Measurements from ENCODE around the gene C14orf180. TPM values are rescaled to one million over a fixed set of nuclear protein-coding genes. Genes with fewer than 3 reads are reported as not detected.

The C14orf180 gene
- total RNA-seq, 1 donor from 2014 or later: 25.5 TPM

DNA sequence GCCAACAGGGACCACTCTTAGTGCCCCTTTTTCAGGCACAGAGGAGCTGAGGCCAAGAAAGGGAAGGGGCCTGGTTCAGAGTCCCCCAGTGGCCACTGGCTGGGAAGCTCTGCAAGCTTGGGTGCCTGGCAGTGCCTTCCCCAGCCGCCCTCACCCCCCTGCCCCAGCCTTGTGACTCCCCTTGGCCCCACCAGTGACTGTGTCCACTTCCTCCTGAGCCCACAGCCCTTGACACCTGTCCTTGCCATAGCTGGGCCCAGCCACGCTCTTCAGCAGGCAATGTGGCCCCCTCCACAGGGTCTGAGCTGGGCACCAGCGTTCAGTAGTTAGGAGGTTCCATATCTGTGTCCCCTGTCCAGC is 19.0 kb upstream of the C14orf180 start:
- no peak for DNase-seq (ENCODE audit: low spot score)

DNA sequence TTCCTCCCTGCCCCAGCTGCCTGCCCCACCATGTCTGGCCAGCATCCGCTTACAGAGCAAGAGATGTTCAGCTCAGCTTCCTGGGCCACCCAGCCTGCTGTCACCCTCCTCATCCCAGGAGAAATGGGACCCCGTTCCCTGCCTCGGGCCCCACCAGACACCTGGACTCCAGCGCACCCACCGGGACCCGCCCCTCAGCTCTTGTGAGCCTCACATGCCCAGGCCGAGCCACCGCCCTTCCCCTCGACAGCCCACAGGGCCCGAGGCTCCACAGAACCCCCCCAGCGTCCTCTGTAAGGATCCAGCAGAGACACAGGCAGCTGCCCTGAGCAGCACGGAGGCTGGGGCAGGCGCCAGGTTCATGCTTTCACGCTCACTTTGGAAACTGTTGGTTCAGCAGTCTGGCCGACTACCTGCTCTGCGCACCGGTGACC is 18.4 kb upstream of the C14orf180 start:
- no peak for DNase-seq (ENCODE audit: low spot score)

DNA sequence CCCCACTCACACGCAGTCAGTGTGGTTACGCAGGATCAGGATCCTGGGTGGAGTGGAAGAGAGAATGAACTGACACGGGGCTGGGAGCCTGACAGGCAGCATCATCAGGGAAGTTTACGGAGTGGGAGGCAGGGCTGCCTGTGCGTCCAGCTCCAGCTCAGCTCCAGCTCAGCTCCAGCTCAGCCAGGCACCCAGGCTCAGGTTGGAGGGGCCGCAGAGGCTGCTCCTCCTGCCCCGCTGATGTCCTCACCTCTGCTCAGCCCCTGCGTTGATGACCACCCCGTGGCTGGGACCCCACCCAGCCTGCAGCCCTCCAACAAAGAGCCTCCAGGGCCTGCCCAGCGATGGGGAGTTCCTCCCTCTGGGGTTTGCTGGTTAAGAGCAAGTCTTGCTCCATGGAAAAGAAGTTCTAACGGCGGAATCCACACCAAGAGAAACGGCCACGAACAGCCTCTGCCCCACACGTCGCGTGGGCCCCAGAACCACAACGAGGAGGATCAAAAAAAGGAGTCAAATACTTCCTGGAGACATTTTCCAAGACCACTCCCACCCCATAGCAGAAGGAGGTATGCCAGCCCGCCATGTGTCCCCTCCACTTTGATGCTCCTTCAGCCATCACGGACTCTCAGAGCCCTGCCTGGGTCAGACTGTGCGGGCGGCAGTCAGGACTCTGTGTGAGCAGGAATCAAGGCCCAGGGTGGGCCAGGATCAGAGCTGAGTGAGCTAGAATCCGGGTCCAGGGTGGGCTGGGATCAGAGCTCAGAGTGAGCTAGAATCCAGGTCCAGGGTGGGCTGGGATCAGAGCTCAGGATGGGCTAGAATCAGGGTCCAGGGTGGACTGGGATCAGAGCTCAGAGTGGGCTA is 17.7 kb upstream of the C14orf180 start:
- DNase-seq (ENCODE audit: low spot score): no peak

DNA sequence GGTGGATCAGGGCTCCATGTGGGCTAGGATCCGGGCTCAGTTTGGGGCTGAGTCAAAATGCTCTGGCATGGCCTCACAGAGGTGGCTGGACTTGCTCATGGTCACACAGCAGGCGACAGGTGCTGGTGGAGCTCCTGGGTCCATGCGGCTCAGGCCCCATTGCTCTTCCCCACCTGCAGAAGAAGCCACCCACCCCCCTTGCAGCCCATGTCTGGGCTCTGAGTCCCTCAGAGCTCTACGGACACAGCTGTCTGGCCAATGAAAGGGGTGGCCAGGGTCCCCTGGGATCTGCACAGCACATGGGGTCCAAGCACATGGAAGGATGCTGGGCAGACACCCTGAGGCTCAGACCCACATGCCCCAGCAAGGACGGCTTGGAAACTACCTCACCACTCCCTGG is 17.0 kb upstream of the C14orf180 start:
- no peak for DNase-seq (ENCODE audit: low spot score)

DNA sequence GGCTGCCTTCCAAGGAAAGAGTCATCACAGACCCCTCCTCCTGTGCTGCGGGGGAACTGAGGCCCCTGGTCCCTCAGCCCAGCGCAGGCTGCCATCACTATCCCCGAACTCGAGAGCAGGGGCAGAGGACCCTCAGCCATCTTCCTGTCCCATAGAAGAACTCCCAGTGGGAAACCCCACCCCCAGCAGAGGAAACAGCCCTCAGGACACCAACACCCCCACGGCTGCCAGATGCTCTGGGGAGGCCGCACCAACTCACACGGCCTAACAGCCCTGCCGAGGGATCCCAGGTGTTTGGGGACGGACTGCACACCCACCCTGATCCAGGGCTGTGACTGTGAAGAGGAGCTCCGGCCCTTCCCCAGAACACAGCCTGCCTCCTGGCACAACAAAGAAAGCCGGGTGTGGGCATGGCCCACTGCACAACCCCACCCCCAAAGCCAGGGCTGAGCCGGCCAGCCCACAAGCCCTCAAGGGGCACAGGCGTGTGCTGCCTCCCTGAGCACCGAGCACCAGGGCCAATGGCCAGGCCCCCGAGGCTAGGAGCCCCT is 16.3 kb upstream of the C14orf180 start:
- no peak for DNase-seq (ENCODE audit: low spot score)

DNA sequence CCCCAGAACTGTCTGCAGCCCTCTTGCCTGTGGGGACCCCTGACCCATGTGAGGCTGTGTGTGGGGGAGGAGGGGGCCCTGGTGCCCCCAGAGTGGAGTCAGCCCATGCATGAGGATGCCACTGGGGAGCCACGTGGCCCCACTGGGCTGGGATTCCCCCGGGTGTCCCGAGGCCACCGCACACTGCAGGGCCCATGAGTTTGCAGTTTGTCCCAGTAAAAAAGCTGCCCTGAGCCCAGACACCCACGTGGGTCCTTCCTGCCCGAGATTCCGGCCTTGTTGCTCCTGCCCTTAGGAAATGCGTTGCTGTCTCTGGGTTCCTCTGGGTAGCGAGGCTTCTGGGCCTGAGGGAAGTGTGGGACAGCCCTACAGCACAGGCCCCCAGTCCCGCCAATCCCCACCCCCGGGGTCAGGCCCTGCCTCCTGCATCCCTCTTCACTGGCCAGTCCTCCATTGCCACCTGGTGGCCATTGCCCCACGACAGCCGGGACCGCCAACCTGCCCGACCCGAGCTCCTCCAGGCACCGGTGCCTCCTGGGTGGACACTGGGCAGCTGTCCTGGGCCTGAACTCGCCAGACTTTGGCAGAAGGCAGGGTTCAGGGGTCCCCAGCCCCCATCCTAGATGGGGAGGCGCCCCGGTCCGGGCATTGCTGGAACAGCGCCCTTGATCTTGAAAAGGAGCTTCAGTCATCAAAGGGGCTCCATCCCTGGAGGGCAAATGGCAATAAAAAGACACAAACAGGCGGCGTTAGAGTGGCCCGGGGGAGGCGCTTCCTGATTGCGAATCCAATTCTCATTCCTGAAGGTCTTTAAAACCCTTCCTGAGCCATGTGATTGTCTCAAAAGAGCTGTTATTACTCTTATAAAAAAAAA is 15.6 kb upstream of the C14orf180 start:
- DNase-seq (ENCODE audit: low spot score): no peak

DNA sequence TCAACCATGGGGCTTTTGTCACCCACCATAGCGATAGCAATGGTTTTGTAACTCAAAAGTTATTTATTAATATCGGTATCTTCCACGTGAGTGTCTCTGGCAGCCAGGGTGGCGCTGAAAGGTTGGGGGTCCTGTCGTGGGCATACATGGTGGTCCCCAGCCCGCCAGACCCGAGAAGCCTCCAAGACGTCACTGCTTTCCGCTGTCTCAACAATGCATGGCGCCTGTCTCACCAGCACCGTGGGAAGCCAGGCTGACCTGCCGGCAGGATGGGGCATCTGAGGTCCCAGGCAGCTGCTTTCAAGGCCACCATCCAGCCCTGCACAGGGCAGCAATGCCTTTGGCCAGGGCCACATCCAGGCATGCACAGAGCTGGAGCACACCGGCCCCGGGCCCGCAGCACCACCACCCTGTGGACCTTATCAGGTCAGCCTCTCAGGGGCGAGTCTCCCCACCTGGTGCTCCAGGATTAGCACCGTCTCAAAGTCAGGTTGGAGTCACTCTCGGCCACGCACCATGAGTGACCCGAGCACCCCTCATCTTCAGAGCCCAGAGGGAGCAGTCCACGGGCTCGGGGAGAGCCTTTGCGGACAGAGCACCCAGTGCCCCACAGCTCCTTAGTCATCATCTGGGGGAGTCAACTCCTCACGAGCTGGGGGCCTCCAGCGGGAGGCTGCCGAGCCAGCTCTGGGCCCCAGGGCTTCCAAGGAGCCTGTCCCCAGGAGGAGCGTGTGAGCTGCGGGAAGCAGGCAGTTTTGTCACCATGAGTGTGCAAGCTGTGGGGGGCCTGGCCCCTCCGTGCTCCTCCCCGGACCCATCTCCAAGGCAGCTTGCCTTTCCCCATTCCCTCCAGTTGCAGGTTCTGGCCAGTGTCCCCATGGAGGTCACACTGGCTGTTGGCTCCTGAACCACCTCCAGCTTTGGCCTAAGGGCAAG is 14.6 kb upstream of the C14orf180 start:
- DNase-seq (ENCODE audit: low spot score): no peak

DNA sequence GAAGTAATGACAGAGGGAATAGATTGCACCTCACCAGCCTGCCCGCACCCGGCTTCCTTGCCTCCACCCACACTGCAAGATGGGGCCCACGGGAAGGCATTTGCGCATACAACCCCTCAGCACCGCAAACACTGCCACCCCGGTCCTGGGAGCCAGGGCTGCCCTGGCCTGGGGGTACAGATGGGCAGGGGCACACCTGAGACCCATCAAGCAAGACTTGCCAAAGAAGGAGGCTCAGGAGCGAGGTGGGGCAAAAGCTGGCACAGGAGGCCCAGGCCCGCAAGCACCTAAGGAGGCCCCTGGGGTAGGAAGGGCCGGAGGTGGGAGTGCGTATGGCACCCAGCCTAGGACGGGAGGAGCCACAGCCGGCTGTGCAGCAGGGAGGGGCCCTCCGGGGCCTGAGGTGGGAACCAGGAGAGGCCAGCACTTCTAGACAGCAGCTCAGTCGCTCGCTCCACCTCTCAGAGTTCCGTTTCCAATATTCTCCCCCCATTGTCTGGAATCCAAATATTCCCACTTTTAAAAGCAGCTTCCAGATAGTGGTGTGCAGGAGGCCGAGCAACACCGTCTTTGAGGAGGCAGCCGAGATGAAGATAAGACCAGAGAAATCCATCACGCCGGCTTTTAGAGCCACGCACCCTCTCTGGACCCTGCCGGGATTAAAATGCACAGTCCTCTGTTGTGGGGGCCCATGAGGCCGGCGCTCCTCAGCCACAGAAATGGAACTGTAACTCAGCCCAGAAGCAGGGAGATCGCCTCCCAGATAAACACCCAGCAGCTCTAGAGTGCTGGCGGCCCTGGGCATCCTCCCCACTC is 12.2 kb upstream of the C14orf180 start:
- DNase-seq (ENCODE audit: low spot score): no peak

DNA sequence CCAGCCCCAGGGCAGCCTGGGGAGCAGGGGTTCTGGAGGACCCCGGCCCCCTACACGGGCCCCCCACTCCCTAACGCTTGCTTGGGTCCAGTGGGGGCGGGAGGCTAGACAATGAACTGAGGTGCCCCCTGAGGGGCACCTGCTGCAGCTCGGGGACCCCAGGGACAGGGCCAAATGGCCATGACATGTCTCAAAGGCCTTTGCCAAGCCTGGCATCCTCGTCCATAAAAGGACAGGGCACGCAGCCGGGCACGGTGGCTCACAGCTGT is 11.7 kb upstream of the C14orf180 start:
- DNase-seq (ENCODE audit: low spot score): no peak

DNA sequence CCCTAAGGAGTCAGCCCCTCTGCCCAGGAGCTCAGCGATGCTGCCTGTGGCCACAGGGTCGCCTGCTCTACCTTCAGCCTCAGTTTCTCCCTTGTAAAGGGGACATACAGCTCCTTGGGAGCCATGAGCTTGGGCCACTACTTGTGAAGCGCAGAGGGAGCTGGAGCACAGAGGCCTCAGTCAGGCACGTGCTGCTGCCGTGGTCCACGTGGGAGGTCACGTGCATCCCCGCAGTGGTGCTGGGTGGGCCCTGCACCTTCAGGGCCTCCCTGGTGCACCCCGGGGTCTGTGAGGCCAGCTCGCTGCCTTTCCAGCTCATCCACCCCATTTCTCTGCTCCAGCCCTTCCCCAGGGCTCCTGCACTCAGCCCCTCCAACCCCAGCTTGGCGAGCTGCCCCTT is 10.9 kb upstream of the C14orf180 start:
- no peak for DNase-seq (ENCODE audit: low spot score)

DNA sequence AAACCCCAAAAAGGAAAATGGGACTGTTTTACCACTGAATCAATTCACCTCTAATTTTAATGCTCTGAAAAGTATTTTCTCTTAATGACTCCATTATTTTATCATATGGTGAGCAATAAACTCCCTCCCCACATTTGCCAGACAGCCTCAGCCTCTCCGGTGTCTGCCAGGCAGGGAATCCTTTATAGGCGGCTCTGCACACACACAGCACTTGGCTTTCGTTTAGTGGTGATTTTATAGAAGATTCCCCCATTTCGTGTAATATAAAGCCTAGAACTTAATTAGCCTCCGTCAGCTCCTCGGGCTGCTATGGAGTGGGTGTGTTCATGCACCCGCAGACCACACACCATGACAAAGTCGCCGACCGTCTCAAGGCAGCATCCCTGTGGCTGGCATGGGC is 10.1 kb upstream of the C14orf180 start:
- DNase-seq (ENCODE audit: low spot score): no peak

DNA sequence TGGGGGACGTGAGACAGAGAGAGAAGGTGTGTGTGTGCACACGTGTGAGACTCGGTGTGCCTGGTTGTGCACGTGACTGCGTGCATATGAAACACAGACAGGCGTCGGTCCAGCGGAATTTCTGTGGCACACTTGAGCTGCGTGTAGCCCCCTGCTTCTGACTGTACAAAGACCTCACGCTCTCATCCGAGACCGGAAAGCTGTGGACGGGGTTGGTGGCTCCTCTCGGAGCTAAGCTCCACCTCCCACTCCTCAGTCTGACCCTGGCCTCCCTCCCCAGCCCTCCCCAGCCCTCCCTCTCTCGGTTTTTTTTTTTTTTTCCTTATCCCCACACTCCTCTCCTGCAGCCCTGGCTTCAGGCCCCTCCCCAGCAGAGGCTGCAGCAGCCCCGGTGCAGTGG is 8.3 kb upstream of the C14orf180 start:
- DNase-seq (ENCODE audit: low spot score): no peak

DNA sequence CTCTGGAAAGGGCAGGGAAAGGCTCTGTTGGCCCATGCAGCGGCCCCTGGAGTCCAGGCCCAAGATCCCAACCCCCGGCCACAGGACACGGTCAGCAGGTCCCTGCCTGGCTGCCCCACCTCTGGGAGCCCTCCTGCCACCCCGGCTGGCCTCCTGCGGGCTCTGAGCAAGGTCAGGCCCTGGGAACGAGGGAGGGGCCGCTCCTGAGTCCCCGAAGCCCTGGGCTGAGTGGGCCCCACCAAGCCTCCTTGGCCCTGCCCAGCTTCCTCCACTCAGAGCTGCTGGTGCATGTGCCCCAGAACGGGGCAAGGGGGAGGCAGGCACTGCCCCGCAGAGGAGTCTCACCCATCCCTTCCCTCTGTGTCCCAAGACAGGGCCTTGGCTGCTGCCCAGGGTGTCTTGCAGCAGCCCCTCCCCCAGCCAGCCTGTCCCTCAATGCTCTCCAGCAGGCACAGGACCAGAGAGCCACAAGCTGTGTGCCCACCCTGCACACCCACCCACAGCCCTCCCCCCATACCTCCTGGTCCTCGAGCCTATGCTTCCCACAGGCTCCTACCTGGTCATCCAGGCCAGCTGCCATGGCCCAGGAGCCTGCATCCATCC is 7.4 kb upstream of the C14orf180 start:
- no peak for DNase-seq (ENCODE audit: low spot score)

DNA sequence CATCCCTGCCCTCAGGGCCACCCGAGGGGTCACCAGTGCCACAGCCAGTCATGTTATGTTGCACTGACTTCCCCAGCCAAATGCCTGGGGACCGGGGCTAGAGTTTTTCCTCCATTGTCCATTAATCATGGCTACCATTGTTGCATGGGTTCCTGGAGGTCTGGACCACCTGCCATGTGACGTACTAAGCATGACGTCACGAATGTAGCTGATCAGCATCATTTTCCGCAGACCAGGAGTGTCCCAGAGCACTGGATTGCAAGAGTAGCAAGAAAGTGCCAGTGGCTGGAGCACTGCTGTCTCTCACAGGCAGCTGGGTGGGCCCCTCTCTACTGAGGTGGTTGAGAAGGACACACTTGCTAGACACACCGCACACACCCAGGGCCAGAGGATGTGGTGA is 6.9 kb upstream of the C14orf180 start:
- no peak for DNase-seq (ENCODE audit: low spot score)

DNA sequence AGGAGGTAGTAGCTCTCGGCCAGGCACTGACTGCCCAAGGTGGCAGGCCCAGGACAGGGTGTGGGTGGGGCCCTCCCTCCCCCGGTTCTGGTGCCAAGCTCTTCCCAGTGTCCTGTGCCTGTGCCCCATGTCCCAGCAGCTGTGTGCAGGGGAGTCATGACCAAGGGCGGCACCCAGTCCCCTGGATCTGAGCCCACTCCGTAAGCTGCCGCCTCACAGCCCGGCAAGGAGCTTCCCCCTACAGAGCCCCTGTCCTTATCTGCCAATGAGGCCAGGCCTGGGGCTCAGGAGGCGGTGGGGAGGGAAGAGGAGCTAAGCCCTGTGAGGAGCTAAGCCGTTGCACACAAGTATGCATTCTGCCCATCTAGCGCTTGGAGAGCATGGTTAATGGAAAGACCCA is 5.6 kb upstream of the C14orf180 start:
- DNase-seq (ENCODE audit: low spot score): no peak

DNA sequence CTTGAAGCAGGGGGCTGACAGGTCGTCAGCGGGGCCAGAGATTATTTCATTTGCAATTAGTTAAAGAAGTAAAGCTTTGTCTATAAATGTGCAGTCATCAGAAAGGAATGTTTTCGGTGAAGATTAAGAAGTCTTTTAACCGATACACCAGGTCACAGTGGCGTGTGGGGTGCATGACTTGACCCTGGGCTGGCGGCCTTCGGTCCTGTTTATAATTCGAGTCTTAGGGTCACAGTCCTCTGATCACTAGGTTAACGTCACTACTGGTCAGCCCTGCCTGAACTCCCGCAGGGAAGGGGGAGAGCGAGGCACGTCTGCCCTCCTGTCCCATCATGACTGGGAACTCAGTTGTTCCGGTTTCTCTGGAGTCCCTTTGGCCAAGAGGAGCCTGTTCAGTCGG is 5.0 kb upstream of the C14orf180 start:
- no peak for DNase-seq (ENCODE audit: low spot score)

DNA sequence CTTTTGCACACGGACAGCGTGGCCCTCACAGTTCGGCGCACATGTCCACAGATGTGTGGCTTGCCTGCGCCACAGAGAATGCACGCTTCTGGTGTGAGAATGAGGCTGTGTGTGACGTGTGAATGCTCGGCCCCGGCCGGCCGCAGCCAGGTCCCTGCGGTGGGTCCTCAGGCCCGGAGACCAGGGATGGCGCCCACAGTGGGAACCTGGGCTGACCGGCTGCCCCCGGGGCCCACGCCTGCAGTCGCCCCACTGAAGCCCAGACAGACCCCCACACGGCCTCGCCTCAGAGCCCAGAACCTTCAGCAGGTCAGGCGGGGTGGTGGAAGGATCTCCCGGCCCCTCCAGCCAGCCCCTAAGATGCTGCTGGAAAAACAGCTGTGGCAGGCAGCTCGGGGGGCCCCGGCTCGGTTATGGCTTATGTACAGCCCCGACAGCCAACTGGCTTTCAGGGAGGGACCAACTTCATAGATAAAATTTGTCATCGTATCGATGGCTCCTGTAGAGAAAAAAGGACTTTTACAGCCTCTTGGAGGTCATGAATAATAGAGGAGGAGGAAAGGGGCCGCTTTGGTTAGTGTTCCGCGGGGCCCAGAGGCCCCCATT is 4.5 kb upstream of the C14orf180 start:
- DNase-seq (ENCODE audit: low spot score): no peak

DNA sequence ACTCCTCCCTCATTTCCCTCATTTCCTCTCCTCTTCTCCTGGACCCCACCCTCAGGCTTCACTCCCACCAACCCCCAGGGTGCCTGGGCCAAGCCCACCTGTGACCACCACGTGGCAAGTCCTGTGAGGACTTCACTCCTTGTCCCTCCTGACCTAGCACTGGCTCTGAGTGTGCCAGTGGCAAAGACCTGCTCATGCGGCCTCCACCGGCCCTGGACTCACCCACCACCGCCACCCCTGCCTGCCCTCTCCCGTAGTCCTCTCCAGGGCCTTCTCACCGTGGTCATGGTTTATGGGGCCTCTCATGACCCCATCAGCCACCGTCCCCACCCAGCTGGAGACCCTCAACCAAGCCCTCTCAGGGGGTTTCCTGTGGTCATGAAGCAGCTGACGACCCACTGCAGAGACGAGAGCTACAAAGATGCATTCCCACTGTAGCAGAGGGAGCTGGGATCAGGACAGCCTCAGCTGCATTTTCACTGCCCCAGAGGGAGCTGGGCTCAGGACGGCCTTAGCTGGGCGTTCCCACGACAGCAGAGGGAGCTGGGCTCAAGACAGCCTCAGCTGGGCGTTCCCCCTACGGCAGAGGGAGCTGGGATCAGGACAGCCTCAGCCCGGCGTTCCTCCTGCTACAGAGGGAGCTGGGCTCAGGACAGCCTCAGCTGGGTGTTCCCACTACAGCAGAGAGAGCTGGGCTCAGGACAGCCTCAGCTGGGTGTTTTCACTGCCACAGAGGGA is 3.2 kb upstream of the C14orf180 start:
- no peak for DNase-seq (ENCODE audit: low spot score)

DNA sequence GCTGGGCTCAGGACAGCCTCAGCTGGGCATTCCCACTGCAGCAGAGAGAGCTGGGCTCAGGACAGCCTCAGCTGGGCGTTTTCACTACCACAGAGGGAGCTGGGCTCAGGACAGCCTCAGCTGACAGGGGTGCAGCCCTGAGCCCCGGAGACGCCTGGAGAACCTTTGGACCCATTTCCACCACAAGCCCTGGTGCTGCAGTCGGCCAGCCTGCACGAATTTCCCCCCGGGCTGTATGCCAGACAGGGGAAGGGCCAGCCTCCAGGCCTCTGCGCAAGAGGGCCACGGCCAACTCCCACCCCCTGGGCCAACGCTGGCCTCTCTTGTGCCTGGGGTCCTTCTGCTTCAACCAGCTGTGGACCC is 2.6 kb upstream of the C14orf180 start:
- no peak for DNase-seq (ENCODE audit: low spot score)

Data from mesenteric fat pad (tissue), 1 donor.